ENCODE data around the gene ZSWIM4.
"Not testable (repeated sequence)": the region's sequence is repeated elsewhere in the genome, so short reads cannot be mapped to it uniquely, and the experiment has no call there.

The ZSWIM4 gene

DNA sequence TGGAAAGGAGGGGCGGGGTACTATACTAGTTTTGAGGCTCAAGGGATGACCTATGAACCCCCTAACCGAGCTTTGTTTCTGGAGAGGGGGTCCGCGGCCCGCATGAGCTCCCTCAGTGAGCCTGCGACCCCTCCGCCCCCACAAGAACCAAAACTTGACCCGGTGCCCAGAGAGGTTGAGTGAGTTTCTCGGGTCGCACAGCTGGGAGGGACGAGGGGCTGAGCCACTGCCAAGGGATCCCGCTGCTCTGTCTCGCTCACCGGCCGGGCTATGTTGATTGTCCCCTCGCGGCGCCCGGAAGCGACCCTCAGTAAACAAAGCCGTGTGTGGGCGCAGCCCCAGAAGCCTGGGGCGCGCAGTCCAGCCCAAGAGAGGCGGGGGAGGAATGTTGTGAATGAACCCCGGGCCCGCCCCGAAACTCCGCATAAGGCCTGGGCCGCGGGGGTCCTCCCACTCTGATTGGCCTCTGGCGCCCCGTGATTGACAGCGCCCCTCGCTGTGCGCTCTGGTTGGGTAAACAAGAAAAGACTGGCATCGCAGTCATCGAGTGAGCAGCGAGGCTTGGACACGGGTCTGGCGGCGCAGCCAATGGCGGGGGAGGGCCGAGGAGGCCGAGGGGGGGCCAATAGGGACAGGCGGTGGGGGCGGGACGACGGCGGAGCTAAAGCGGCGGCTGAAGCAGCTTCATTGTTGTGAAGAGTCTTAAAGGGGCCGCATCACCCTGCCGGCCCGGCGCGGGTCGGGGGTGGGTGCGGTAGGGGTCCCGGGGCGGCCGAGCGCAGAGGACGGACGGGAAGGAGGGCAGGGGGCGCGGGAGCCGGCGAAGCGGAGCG, at the start of gene ZSWIM4:
Gene ZSWIM4, plus strand, starts transcription at position 687 of the 833 bp plus-strand sequence. CDS start 206 bp downstream, outside the sequence.
- peak; percentile 99 for DNase-seq

DNA sequence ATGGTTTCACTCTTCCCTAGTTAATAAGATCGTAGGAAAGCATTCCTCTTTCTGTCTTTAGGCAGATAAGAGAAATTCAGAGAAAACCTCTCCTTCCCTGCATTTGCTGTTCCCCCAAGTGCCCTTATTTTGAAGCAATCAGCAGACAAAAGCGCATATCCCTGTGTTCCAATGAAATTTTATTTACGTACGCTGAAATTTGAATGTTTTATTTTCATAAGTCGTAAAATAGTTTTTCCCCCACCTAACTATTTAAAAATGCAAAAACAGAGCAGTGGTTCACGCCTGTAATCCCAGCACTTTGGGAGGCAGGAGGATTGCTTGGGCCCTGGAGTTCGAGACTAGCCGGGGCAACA, 48.2 kb upstream of the ZSWIM4 start:
- no peak for DNase-seq

DNA sequence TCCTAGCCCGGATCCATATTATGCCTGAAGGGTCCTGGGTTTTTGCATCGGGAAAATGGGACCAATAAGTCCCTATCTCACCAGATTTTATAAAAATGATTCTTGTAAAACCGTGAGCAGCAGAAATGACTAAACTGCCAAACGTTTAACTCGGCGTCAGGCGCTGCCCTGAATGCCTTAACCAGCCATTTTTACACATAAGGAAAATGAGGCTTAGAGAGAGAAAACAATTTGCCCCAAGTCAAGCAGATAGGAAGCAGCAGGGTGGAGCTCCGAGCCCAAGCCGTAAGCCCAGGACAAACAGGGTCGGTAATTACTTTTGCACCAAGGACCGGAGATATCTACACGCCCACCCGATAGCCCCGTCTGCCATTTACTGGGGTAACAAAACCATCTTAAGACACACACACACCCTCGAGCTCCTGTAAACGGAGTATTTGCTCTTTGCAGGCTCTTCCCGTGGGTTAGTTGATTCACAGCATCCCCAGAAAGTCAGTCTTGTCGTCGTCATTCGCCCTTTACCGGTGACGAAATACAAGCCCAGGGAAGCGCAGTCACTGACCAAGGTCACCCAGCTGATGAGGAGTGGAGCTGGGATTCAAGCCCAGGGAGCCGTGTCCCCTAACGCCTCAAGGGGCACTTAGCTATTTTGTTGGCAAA, 46.9 kb upstream of the ZSWIM4 start:
- DNase-seq: peak; percentile 24

DNA sequence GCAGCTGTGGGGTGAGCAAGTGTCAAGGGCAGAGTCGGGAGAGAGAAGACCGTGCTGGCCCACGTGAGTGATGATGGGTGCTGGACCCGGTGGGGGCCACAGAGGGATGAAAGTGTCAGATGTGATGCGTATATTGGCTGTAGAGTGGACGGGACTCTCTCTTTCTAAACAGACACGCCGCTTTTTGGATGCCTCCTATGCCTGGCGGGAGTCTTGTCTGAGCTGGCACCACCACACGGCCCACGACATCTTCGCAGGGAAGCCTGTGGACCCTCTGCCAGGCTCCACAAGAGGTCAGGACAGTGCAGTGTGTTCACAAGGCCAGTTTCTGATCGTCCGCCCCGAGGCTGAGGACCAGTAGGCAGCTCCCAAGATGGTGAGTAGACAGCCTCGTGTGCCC, 43.8 kb upstream of the ZSWIM4 start:
- no peak for DNase-seq

DNA sequence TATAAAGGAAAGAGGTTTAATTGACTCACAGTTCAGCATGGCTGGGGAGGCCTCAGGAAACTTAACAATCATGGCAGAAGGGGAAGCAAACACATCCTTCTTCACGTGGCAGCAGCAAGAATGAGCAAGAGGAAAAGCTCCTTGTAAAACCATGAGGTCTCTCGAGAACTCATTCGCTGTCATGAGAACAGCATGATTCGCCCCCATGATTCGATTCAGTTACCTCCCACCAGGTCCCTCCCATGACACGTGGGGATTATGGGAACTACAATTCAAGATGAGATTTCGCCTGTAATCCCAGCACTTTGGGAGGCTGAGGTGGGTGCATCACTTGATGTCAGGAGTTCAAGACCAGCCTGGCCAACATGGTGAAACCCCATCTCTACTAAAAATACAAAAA, 41.6 kb upstream of the ZSWIM4 start:
- DNase-seq: not testable (repeated sequence)

DNA sequence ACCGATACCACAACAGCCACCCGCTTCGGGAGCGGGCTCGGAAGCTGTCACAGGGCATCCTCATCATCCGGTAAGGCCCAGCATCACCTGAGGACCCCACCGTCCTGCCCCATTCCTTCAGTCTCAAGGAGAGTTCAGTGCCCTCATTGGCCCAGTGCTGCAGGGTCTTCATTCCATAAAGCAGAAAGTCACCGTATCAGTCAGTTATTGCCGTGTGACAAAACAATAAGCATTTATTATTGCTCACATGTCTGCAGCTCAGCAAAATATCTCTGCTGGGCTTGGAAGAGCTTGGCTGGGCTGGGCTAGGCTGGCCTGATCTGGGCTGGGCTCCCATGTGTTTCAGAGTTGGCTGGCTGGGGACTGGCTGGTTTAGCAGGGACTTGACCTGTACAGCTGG, 39.0 kb upstream of the ZSWIM4 start:
- DNase-seq: no peak

DNA sequence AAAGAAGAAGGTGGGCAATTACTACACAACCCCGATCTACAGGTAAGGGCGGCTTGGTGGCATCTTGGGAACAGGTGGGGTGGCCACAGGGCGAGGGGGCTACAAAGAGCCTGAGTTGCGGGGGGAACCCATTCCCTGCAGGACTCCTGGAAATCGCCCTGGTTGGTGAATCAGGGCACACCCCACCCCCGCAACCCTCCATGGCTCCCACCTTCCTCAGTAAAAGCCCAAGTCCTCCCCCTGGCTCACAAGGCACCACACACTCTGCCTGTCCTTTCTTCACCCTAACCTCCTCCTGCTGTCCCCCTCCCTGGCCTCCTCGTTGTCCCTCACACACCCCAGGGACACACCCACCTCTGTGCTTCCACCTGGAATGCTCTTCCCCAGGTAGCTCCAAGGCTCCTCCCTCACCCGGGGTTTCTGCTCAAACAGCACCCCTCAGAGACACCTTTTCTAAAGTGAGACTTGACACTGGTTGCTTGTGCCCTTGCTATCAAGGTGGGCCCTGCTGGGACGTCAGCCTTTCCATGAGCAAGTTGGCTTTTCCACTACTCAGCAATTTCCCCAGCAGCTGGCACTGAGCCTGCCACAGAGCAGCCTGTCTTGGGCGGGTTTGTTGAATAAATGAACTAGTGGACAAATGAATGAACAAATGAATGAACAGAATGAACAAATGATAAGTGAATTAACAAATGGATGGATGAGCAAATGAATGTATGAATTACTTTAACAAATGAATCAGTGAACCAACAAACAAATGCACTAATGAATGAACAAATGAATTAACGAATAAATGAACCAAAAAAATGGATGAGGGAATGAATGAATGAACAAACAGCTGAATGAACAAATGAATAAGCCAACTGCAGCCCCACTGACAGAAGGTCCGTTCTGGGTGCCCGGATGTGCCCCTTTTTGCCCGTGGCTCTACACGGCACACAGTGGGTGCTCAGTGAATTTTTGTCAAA, 37.2 kb upstream of the ZSWIM4 start:
- DNase-seq: no peak

DNA sequence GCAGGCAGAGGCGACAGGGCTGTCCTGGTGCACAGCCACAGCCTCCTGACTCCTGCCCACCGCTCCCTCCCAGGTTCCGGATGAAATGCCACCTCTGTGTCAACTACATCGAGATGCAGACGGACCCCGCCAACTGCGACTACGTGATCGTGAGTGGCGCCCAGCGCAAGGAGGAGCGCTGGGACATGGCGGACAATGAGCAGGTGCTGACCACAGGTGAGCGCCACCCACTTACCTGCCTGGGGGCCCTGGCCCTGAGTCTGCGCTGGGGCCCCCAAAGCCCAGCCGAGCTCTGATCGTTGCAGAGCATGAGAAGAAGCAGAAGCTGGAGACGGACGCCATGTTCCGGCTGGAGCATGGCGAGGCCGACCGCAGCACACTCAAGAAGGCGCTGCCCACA, 36.4 kb upstream of the ZSWIM4 start:
- DNase-seq: no peak

DNA sequence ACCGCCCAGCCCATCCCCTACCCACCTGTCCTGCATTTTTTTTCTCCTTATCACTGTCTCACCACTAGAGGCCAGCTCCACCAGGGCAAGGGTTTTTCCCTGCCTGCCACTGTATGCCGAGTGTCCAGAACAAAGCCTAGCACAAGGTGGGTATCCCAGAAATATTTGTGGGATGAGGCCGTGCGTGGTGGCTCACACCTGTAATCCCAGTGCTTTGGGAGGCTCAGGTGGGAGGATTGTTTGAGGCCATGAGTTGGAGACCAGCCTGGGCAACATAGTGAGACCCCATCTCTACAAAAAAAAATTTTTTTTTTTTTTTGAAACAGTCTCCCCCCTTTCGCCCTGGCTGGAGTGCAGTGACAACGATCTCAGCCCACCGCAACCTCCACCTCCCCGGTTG, 33.8 kb upstream of the ZSWIM4 start:
- no peak for DNase-seq

DNA sequence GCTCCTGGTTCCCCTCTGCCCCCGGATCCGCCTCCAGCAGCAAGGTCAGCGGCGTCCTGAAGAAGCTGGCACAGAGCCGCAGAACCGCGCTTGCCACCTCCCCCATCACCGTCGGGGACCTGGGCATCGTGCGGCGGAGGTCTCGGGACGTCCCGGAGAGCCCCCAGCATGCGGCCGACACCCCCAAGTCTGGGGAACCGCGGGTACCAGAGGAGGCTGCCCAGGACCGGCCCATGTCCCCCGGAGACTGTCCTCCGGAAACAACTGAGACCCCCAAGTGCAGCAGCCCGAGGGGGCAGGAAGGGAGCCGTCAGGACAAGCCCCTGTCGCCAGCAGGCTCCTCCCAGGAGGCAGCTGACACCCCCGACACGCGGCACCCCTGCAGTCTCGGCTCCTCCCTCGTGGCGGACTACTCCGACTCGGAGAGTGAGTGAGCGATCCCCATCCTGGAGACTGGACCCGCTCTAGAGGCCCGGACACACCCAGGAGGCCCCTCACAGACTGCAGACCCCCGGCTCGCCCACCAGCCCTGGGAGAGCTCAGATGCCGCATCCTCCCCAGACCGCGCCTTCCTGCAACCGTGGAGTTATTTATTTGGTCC, 32.5 kb upstream of the ZSWIM4 start:
- DNase-seq: no peak

DNA sequence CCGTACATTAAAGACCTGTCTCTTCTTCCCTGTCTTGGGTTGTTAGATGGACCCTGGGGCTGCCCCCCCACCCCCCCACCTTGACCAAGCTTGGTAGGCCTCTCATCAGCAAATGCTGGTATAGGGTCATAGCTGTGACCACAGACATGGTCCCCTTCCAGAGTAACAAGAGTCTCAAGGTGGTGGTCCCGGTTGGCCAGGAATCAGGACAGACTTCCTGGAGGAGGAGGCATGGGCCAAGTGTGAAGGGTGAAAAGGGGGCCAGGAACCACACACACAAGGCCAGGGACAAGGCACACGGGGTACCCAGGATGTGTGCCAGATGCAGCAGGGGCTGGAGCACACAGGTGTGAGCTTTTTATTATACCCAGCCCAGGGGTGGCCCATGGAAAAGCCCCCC, 32.0 kb upstream of the ZSWIM4 start:
- no peak for DNase-seq

DNA sequence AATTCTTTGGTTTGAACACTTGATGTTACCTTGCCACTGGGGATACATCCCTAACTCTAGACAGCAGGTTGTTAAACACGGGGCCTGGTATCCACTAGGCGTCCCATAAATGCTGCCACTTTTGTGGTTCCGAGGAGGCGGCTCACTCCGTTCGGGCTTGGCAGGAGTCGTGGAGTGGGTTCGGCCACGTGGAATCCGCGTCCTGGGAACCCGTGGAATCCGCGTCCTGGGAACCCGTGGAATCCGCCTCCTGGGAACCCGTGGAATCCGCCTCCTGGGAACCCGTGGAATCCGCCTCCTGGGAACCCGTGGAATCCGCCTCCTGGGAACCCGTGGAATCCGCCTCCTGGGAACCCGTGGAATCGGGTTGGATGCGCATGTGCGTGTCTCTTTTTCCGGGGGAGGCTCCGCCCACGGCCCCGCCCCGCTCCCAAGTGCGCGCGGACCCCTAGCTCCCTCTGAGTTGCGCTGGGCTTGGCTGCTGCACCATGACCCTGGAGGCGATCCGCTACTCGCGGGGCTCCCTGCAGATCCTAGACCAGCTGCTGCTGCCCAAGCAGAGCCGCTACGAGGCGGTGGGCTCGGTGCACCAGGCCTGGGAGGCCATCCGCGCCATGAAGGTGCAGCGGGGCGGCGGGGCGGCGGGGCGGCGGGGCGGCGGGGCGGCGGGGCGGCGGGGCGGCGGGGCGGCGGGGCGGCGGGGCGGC, 31.0 kb upstream of the ZSWIM4 start, which contains the start of gene MRI1:
Gene MRI1, plus strand, starts transcription at position 422 of the 707 bp plus-strand sequence. Its CDS starts 67 bp downstream, at position 489.
- peak; percentile 61 for DNase-seq

DNA sequence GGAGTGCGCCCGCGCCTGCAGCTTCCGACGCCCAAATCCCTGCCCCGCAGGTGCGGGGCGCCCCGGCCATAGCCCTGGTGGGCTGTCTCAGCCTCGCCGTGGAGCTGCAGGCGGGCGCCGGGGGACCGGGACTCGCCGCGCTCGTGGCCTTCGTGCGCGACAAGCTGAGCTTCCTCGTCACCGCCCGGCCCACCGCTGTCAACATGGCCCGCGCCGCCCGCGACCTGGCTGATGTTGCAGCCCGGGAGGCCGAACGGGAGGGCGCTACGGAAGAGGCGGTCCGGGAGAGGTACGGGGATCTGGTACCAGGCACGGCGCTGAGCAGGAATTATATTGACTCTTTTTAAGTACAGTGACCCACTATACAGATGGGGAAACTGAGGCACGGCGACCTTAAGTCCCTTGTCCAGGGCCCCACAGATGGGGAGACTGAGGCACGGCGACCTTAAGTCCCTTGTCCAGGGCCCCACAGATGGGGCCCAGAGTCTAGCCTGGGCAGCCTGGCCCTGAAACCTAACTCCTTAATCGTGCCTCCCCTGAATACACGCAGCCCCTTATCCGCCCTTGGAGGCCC, 30.3 kb upstream of the ZSWIM4 start:
- no peak for DNase-seq

DNA sequence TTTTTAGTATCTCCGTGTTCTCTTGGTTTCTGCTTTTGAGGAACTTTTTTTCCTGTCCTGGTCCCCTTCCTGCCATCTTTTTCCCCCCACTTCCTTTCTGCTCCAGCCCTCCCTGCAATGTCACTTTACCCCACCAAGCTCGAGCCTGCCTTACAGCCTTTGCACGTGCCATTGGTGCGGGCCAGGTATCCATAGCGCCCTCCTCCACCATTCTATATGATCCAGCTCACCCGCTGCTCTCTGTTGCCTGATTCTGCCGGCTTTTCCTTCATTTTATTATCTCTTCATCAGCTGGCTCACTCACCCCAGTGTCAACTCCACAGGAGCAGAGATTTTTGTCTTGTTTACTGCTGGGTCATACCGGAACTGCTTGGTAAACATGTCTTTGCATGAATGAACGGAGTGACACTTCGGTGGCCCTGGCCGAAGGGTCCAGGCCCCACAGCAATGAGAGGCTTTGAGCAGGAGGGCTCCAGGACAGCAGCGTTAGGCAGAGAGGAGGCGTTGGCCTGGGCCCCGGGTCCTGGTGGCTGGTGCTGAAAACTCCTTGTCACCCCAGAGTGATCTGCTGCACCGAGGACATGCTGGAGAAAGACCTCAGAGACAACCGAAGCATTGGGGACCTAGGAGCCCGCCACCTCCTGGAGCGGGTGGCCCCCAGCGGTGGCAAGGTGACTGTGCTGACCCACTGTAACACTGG, 29.7 kb upstream of the ZSWIM4 start:
- no peak for DNase-seq

DNA sequence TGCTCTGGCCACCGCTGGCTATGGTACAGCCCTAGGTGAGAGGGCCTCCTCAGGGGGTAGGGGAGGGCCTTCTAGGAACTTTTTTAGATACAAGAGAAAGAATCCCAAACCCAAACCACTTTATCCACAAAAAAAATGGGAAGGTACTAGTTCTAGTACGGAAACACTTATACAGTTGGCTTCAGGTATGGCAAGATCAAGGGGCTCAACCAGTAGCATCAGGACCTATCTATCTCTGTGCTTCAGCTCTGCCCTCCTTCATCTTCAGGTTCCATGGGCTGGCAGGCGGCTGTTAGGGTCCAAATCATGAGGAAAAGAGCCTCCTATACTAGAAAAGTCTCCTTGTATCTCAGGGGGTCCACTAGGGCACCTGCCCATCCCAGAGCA, 29.2 kb upstream of the ZSWIM4 start:
- DNase-seq: no peak

DNA sequence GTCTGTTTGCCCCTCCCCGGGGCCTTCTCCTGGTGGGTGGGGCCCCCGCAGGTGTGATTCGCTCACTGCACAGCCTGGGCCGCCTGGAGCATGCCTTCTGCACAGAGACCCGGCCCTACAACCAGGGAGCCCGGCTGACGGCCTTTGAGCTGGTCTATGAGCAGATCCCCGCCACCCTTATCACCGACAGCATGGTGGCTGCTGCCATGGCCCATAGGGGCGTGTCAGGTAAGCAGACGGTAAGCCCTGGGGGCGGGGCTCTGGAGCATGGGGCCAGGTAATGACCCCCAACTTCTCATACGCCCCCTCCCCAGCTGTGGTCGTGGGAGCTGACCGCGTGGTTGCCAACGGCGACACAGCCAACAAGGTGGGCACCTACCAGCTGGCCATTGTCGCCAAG, 26.7 kb upstream of the ZSWIM4 start:
- DNase-seq: no peak

DNA sequence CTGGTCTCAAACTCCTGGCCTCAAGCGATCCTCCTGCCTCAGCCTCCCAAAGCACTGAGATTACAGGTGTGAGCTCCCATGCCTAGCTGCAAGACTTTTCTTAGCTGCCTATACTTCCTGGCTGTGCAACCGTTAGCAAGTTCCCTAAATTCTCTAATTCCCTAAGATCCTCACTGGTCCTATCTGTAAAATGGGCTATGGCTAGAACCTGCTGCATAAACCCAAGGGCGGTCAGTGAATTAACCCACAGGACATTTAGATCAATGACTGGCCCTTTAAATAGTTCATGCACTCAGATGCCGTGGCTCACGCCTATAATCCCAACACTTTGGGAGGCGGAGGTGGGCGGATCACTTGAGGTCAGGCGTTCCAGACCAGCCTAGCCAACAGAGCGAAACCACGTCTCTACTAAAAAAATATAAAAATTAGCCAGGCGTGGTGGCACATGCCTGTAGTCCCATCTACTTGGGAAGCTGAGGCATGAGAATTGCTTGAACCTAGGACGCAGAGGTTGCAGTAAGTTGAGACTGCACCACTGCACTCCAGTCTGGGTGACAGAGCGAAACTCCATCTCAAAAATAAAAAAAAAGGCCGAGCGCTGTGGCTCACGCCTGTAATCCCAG, 25.1 kb upstream of the ZSWIM4 start:
- DNase-seq: no peak

DNA sequence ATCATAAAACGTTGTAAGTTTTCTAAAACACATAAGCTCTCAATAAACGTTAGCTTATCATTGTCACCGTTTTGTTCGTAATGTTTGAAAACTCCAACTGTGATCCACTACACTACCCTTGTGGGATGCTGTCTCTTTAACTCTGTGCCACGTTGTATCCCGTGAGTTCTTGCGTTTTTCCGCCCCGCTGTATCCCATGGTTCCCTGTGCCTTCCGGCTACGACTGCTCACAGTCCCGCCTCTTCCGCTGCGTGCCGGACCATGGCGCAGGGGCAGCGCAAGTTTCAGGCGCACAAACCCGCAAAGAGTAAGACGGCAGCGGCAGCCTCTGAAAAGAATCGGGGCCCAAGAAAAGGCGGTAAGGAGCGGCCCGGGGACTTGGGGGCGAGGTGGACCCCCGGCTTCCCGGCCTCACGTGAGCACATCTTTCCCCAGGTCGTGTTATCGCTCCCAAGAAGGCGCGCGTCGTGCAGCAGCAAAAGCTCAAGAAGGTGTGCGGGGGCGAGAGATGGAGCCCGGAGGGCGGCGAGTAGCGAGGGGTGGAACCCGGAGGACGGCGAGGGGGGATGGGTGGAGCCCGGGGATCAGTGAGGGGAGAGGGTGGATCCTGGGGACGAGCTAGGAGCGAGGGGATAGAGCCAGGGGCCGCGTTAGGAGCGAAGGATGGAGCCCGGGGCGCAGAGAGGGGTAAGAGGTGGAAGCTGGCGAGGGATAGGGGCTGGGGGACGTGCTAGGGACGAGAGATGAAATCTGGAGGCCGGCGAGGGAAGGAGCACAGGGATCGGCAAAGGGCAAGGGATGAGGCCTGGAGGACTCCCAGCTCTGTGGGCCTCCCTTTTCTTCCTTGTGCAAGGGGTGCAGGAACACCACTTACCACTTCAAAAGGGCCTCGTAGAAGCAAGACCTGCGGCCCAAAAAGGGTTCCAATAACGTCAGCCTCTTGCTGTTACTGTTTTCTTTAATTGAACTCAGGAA, 20.7 kb upstream of the ZSWIM4 start, which contains the start of gene C19orf53:
Gene C19orf53, plus strand, starts transcription at position 240 of the 975 bp plus-strand sequence. Its CDS starts 22 bp downstream, at position 262.
- peak; percentile 92 for DNase-seq

DNA sequence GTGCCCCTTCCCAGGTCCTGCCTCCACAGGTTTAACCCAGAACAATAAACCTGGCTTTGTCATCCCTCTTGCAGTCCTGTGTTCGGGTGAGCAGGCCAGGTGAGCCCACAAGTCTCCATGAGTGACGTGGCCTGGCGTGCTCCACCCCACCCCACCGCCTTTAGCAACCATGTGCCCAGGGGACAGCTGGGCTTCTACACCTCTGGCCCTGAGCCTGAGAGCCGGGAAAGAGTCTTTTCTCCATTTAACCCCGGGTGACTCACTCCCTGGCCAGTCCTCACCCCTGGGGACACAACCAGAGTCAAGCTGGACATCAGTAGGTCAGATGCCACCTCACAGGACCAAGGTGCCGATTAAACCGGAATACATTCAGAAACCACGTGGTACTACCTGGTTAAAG, 16.8 kb upstream of the ZSWIM4 start:
- no peak for DNase-seq

All from NCI-H1105 treated with DMSO at 0.1 percent for 48 hours (cell line).